K562 (cell line): Measurements from ENCODE around the gene FARP1. TPM values are rescaled to one million over a fixed set of nuclear protein-coding genes. Genes with fewer than 3 reads are reported as not detected.

Source experiments
- ATAC-seq: fragments of 200-7000 bp; cut with Tn5 transposase; 3 replicates; pipeline ENCODE4 v1.9.1; 2020; ENCODE audit warnings: moderate library complexity
- BruUV-seq: library from RNA; stranded (reverse); fragments of 400-500 nt; replicated peaks from 2 replicates; lab custom pipeline; 2021; lab: Mats Ljungman, UMichigan
- CTCF ChIA-PET: fragments of 300-600 bp; formaldehyde crosslinking; extraction: SDS; loops from one replicate; lab custom pipeline; 2021; ENCODE audit warnings: low intra/inter-chr PET ratio; lab: Yijun Ruan, JAX
- POLR2A ChIA-PET: fragments of 300-600, 350-650 bp; sonication (Branson Sonifier 250); formaldehyde crosslinking; extraction: SDS; loops from one replicate; lab custom pipeline; 2021; ENCODE audit warnings: antibody characterized with exemption, inconsistent platforms; lab: Yijun Ruan, JAX
- DNase-seq, 4 experiments: peaks; one replicate each; pipeline versions ENCODE4 v3.0.0 to v3.0.0-alpha.2; 2011 to 2018; ENCODE audit warnings: low spot score in 3 of 4, mixed read lengths in 3 of 4; ENCODE audit errors: extremely low read depth in 1 of 4
- FAIRE-seq: peaks from 2 replicates; lab custom pipeline; 2011; peaks lifted over from hg19 to GRCh38; lab: Jason Lieb, UNC
- H2AFZ ChIP-seq: 2 replicates; pipeline ENCODE4 v1.6.0; 2011; ENCODE audit warnings: low read depth, low read length, control low read depth, inconsistent platforms
- H3K27ac ChIP-seq: fragments of 200-600 bp; 3 replicates; pipeline ENCODE4 v1.8.0; 2011; ENCODE audit warnings: low read depth, mild to moderate bottlenecking, control low read depth, inconsistent platforms, low read length, moderate library complexity, mixed read lengths; ENCODE audit errors: extremely low read depth
- H3K27me3 ChIP-seq, 2 experiments: fragments of 300-600 bp in 1 of 2; 2 replicates in 1 of 2; 3 replicates in 1 of 2; pipeline versions ENCODE4 v1.6.0 to v1.8.0; 2011; ENCODE audit warnings: inconsistent platforms in 2 of 2, low read length in 2 of 2, mild to moderate bottlenecking in 1 of 2, mixed read lengths in 1 of 2, moderate library complexity in 1 of 2; ENCODE audit not compliant: control insufficient read depth in 2 of 2, insufficient read depth in 2 of 2
- H3K36me3 ChIP-seq: fragments of 300-600 bp; 3 replicates; pipeline ENCODE4 v1.8.0; 2011; ENCODE audit warnings: mild to moderate bottlenecking, low read length, inconsistent platforms; ENCODE audit not compliant: control insufficient read depth, insufficient read depth
- H3K4me1 ChIP-seq, 2 experiments: fragments of 200-600 bp in 1 of 2; replicated peaks in 1 of 2; 2 replicates in 1 of 2; 3 replicates in 1 of 2; pipeline versions ENCODE4 v1.5.1 to v1.8.0; 2011; ENCODE audit warnings: inconsistent platforms in 2 of 2, low read length in 2 of 2, mild to moderate bottlenecking in 1 of 2, mixed read lengths in 1 of 2, moderate library complexity in 1 of 2; ENCODE audit not compliant: control insufficient read depth in 2 of 2, insufficient read depth in 2 of 2
- H3K4me2 ChIP-seq: 2 replicates; pipeline ENCODE4 v1.6.1; 2011; ENCODE audit warnings: low read length, control low read depth, inconsistent platforms, mixed read lengths; ENCODE audit not compliant: insufficient read depth
- H3K4me3 ChIP-seq: fragments of 200-600 bp; sonication (generic), shearing (Covaris generic); 2 replicates; pipeline ENCODE4 v1.5.1; 2016; ENCODE audit warnings: control low read depth, inconsistent platforms
- H3K79me2 ChIP-seq: fragments of 200-600 bp; 3 replicates; pipeline ENCODE4 v1.8.0; 2011; ENCODE audit warnings: low read length, inconsistent platforms; ENCODE audit not compliant: control insufficient read depth, insufficient read depth
- H3K9ac ChIP-seq, 2 experiments: 2 replicates each; pipeline versions ENCODE4 v1.6.0 to v1.6.1; 2011; ENCODE audit warnings: low read depth in 2 of 2, low read length in 2 of 2, control low read depth in 1 of 2, inconsistent platforms in 1 of 2, mild to moderate bottlenecking in 1 of 2, mixed read lengths in 1 of 2; ENCODE audit not compliant: insufficient read depth in 1 of 2
- H3K9me1 ChIP-seq: one replicate; pipeline ENCODE4 v1.6.0; 2011; ENCODE audit warnings: inconsistent platforms, mild to moderate bottlenecking, low read length, moderate library complexity; ENCODE audit not compliant: control insufficient read depth, insufficient read depth
- H3K9me3 ChIP-seq: replicated peaks from 2 replicates; pipeline ENCODE4 v1.5.1; 2011; ENCODE audit warnings: low read depth, low read length, inconsistent platforms; ENCODE audit not compliant: control insufficient read depth, insufficient read depth
- H4K20me1 ChIP-seq: replicated peaks from 2 replicates; pipeline ENCODE4 v1.6.1; 2011; ENCODE audit warnings: low read length, inconsistent platforms, mixed read lengths; ENCODE audit not compliant: control insufficient read depth, insufficient read depth
- E2F4 ChIP-seq: sonication (generic); formaldehyde crosslinking; IDR thresholded peaks from 2 replicates; pipeline ENCODE4 v1.8.0; 2022; ENCODE audit warnings: mild to moderate bottlenecking, low read depth, missing genetic modification reagents
- RBBP5 ChIP-seq: fragments of 200-600 bp; sonication (generic); IDR thresholded peaks from 2 replicates; pipeline ENCODE4 v1.6.1; 2012; ENCODE audit warnings: borderline replicate concordance, mild to moderate bottlenecking, low read length, control low read depth, inconsistent platforms; ENCODE audit not compliant: insufficient read depth, poor library complexity, severe bottlenecking
- ZFP30 ChIP-seq: fragments of 250-450 bp; sonication (Bioruptor Pico); IDR thresholded peaks from 2 replicates; pipeline ENCODE4 v1.8.0; 2022; ENCODE audit warnings: moderate library complexity, mild to moderate bottlenecking, inconsistent platforms, borderline replicate concordance
- ZNF518B ChIP-seq: fragments of 250-450 bp; sonication (Bioruptor Pico); IDR thresholded peaks from 2 replicates; pipeline ENCODE4 v1.5.0; 2021; ENCODE audit warnings: mild to moderate bottlenecking, moderate library complexity
- WGBS: fragments of 100-300 bp; shearing (Covaris generic); methylation state at CpG from one replicate; pipeline ENCODE4 v1.1.6; 2016; ENCODE audit warnings: low coverage, mixed read lengths; ENCODE audit not compliant: insufficient coverage; ENCODE audit errors: missing lambda C conversion rate; 5-methylcytosine and 5-hydroxymethylcytosine counted together
- in situ Hi-C: fragments of 300-500 bp; cut with MboI; formaldehyde crosslinking; loops from 4 replicates; pipeline ENCODE4 v1.15.0; 2018; ENCODE audit warnings: inconsistent platforms, mixed read lengths
- intact Hi-C: fragments of 100-400 bp; cut with micrococcal nuclease; formaldehyde crosslinking; loops from 2 replicates; pipeline ENCODE4 v1.14.2; 2022
- polyA plus RNA-seq, 8 experiments: library from polyadenylated mRNA; depleted of rRNA in 4 of 8; stranded (reverse) in 5 of 8; unstranded in 3 of 8; fragments of >200 nt; fragmentation: Nextera tagmentation in 2 of 8; fragmentation: Illumina TruSeq in 1 of 8; extraction: Ambion mirVana in 2 of 8; extraction: Trizol in 1 of 8; gene quantifications; 2 replicates each; pipeline versions ENCODE4 v1.2.1 to v1.2.3, GENCODE V29; 2011 to 2014; ENCODE audit warnings: inconsistent platforms in 1 of 8, missing spikeins in 1 of 8
- total RNA-seq, 7 experiments: library from RNA; depleted of rRNA in 6 of 7; stranded (reverse); fragments of >200 nt in 6 of 7; fragmentation: Illumina TruSeq in 2 of 7; extraction: Trizol in 2 of 7; gene quantifications; 2 replicates each; pipeline versions ENCODE4 v1.2.1 to v1.2.3, GENCODE V29; 2011 to 2021; ENCODE audit warnings: low replicate concordance in 1 of 7
- TF ChIP-seq, protein P1 (sequence below): fragments of 450-650 bp; IDR thresholded peaks from 2 replicates; pipeline ENCODE4 v1.6.1; 2016; ENCODE audit warnings: mild to moderate bottlenecking, moderate library complexity

The FARP1 gene
- total and polyA plus RNA-seq, 9 of the 15 experiments (the other 6 are each of a cell fraction or from before 2014, with no cell fraction given): 0.03 to 0.29 (median 0.05) TPM; not detected in 3

GRCh38 chr13:98364647-98365046 is 221.8 kb downstream of the FARP1 start:
- Histone ChIP-seq H4K20me1 (no peaks in the 10 kb centered on the region), H3K4me3 (no peak overlapping the region), H3K4me2 (no peak overlapping the region), H3K27me3 (peaks cover 6 to 18% of the 10 kb centered on the region in 2 experiments; a peak in 3 of 5 replicates), H3K4me1 (no peaks in the 10 kb centered on the region), H3K36me3 (no peaks in the 10 kb centered on the region), H3K9ac (no peak overlapping the region), H3K79me2 (no peaks in the 10 kb centered on the region), H3K9me1 (no peaks in the 10 kb centered on the region), H3K27ac (no peak overlapping the region), H3K9me3 (no peaks in the 10 kb centered on the region), H2AFZ (no peak overlapping the region)
- in situ Hi-C loops: no loop called here
- no peak for DNase-seq
- FAIRE-seq: no peak
- no TSS peak for BruUV-seq
- intact Hi-C loops: no loop called here
- 0% methylated on average over 2 of the region's 2 CpGs for WGBS
- ChIA-PET POLR2A (no interaction called here), CTCF (no interaction called here)
- ATAC-seq: no peak
- no peak for TF ChIP-seq ZFP30
- no peak for TF ChIP-seq E2F4 (CRISPR knock-in tag)
- TF ChIP-seq RBBP5: no peak
- TF ChIP-seq, protein P1, sequence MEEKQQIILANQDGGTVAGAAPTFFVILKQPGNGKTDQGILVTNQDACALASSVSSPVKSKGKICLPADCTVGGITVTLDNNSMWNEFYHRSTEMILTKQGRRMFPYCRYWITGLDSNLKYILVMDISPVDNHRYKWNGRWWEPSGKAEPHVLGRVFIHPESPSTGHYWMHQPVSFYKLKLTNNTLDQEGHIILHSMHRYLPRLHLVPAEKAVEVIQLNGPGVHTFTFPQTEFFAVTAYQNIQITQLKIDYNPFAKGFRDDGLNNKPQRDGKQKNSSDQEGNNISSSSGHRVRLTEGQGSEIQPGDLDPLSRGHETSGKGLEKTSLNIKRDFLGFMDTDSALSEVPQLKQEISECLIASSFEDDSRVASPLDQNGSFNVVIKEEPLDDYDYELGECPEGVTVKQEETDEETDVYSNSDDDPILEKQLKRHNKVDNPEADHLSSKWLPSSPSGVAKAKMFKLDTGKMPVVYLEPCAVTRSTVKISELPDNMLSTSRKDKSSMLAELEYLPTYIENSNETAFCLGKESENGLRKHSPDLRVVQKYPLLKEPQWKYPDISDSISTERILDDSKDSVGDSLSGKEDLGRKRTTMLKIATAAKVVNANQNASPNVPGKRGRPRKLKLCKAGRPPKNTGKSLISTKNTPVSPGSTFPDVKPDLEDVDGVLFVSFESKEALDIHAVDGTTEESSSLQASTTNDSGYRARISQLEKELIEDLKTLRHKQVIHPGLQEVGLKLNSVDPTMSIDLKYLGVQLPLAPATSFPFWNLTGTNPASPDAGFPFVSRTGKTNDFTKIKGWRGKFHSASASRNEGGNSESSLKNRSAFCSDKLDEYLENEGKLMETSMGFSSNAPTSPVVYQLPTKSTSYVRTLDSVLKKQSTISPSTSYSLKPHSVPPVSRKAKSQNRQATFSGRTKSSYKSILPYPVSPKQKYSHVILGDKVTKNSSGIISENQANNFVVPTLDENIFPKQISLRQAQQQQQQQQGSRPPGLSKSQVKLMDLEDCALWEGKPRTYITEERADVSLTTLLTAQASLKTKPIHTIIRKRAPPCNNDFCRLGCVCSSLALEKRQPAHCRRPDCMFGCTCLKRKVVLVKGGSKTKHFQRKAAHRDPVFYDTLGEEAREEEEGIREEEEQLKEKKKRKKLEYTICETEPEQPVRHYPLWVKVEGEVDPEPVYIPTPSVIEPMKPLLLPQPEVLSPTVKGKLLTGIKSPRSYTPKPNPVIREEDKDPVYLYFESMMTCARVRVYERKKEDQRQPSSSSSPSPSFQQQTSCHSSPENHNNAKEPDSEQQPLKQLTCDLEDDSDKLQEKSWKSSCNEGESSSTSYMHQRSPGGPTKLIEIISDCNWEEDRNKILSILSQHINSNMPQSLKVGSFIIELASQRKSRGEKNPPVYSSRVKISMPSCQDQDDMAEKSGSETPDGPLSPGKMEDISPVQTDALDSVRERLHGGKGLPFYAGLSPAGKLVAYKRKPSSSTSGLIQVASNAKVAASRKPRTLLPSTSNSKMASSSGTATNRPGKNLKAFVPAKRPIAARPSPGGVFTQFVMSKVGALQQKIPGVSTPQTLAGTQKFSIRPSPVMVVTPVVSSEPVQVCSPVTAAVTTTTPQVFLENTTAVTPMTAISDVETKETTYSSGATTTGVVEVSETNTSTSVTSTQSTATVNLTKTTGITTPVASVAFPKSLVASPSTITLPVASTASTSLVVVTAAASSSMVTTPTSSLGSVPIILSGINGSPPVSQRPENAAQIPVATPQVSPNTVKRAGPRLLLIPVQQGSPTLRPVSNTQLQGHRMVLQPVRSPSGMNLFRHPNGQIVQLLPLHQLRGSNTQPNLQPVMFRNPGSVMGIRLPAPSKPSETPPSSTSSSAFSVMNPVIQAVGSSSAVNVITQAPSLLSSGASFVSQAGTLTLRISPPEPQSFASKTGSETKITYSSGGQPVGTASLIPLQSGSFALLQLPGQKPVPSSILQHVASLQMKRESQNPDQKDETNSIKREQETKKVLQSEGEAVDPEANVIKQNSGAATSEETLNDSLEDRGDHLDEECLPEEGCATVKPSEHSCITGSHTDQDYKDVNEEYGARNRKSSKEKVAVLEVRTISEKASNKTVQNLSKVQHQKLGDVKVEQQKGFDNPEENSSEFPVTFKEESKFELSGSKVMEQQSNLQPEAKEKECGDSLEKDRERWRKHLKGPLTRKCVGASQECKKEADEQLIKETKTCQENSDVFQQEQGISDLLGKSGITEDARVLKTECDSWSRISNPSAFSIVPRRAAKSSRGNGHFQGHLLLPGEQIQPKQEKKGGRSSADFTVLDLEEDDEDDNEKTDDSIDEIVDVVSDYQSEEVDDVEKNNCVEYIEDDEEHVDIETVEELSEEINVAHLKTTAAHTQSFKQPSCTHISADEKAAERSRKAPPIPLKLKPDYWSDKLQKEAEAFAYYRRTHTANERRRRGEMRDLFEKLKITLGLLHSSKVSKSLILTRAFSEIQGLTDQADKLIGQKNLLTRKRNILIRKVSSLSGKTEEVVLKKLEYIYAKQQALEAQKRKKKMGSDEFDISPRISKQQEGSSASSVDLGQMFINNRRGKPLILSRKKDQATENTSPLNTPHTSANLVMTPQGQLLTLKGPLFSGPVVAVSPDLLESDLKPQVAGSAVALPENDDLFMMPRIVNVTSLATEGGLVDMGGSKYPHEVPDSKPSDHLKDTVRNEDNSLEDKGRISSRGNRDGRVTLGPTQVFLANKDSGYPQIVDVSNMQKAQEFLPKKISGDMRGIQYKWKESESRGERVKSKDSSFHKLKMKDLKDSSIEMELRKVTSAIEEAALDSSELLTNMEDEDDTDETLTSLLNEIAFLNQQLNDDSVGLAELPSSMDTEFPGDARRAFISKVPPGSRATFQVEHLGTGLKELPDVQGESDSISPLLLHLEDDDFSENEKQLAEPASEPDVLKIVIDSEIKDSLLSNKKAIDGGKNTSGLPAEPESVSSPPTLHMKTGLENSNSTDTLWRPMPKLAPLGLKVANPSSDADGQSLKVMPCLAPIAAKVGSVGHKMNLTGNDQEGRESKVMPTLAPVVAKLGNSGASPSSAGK: no peak
- TF ChIP-seq ZNF518B: no peak
